Measurements from ENCODE around the gene PSMB2.
"Not testable (repeated sequence)": the region's sequence is repeated elsewhere in the genome, so short reads cannot be mapped to it uniquely, and the experiment has no call there.

Gene PSMB2

GRCh38 chr1:35590476-35591040 lies 50.8 kb downstream of the PSMB2 start:
- Histone ChIP-seq H3K27me3 (ENCODE audit: control insufficient read depth, insufficient read depth, low read length) (peaks cover 3% of the 10 kb centered on the region), H3K9ac (ENCODE audit: low read depth, low read length) (no peak overlapping the region), H3K36me3 (ENCODE audit: control insufficient read depth, insufficient read depth, low read length) (no peaks in the 10 kb centered on the region), H3K9me3 (ENCODE audit: control insufficient read depth, insufficient read depth, low read length) (no peaks in the 10 kb centered on the region), H3K4me1 (ENCODE audit: control insufficient read depth, insufficient read depth, low read length) (no peaks in the 10 kb centered on the region), H3K4me3 (ENCODE audit: low read depth, low read length) (no peak overlapping the region)

- peaks cover 3% of the 10 kb centered on the region for H3K27me3 ChIP-seq (ENCODE audit: control insufficient read depth, insufficient read depth, low read length)
- H3K36me3 ChIP-seq (ENCODE audit: control insufficient read depth, insufficient read depth, low read length) = no peaks in the 10 kb centered on the region
- no peak overlapping the region for H3K9ac ChIP-seq (ENCODE audit: low read depth, low read length)
- no peak overlapping the region for H3K4me3 ChIP-seq (ENCODE audit: low read depth, low read length)
- H3K9me3 ChIP-seq (ENCODE audit: control insufficient read depth, insufficient read depth, low read length) = no peaks in the 10 kb centered on the region
- H3K4me1 ChIP-seq (ENCODE audit: control insufficient read depth, insufficient read depth, low read length) = no peaks in the 10 kb centered on the region
Observed at GRCh38 chr1:35589516-35590427, 51.6 kb downstream of the PSMB2 start.

- Histone ChIP-seq H3K4me1 (ENCODE audit: control insufficient read depth, insufficient read depth, low read length) (no peaks in the 10 kb centered on the region), H3K9me3 (ENCODE audit: control insufficient read depth, insufficient read depth, low read length) (no peaks in the 10 kb centered on the region), H3K4me3 (ENCODE audit: low read depth, low read length) (no peak overlapping the region), H3K9ac (ENCODE audit: low read depth, low read length) (no peak overlapping the region), H3K36me3 (ENCODE audit: control insufficient read depth, insufficient read depth, low read length) (no peaks in the 10 kb centered on the region), H3K27me3 (ENCODE audit: control insufficient read depth, insufficient read depth, low read length) (peaks cover 3% of the 10 kb centered on the region)
Observed at GRCh38 chr1:35588197-35588910, 53.0 kb downstream of the PSMB2 start.

- Histone ChIP-seq H3K36me3 (ENCODE audit: control insufficient read depth, insufficient read depth, low read length) (no peaks in the 10 kb centered on the region), H3K9me3 (ENCODE audit: control insufficient read depth, insufficient read depth, low read length) (no peaks in the 10 kb centered on the region), H3K4me3 (ENCODE audit: low read depth, low read length) (no peak overlapping the region), H3K9ac (ENCODE audit: low read depth, low read length) (no peak overlapping the region), H3K4me1 (ENCODE audit: control insufficient read depth, insufficient read depth, low read length) (no peaks in the 10 kb centered on the region), H3K27me3 (ENCODE audit: control insufficient read depth, insufficient read depth, low read length) (peaks cover 3% of the 10 kb centered on the region)
Observed at GRCh38 chr1:35587736-35588135, 53.6 kb downstream of the PSMB2 start.

GRCh38 chr1:35586808-35587207 lies 54.5 kb downstream of the PSMB2 start:
- H3K9ac ChIP-seq (ENCODE audit: low read depth, low read length) = no peak overlapping the region
- no peaks in the 10 kb centered on the region for H3K36me3 ChIP-seq (ENCODE audit: control insufficient read depth, insufficient read depth, low read length)
- H3K4me1 ChIP-seq (ENCODE audit: control insufficient read depth, insufficient read depth, low read length) = no peaks in the 10 kb centered on the region
- H3K9me3 ChIP-seq (ENCODE audit: control insufficient read depth, insufficient read depth, low read length) = no peaks in the 10 kb centered on the region
- H3K27me3 ChIP-seq (ENCODE audit: control insufficient read depth, insufficient read depth, low read length) = peaks cover 3% of the 10 kb centered on the region
- H3K4me3 ChIP-seq (ENCODE audit: low read depth, low read length) = no peak overlapping the region

- not testable (repeated sequence) for H3K4me3 ChIP-seq (ENCODE audit: low read depth, low read length); H3K9ac ChIP-seq (ENCODE audit: low read depth, low read length); H3K9me3 ChIP-seq (ENCODE audit: control insufficient read depth, insufficient read depth, low read length); H3K27me3 ChIP-seq (ENCODE audit: control insufficient read depth, insufficient read depth, low read length); H3K36me3 ChIP-seq (ENCODE audit: control insufficient read depth, insufficient read depth, low read length); H3K4me1 ChIP-seq (ENCODE audit: control insufficient read depth, insufficient read depth, low read length)
Observed at GRCh38 chr1:35585805-35586204, 55.5 kb downstream of the PSMB2 start.

GRCh38 chr1:35585281-35585680 lies 56.0 kb downstream of the PSMB2 start:
- no peaks in the 10 kb centered on the region for H3K36me3 ChIP-seq (ENCODE audit: control insufficient read depth, insufficient read depth, low read length)
- H3K4me1 ChIP-seq (ENCODE audit: control insufficient read depth, insufficient read depth, low read length) = no peaks in the 10 kb centered on the region
- H3K4me3 ChIP-seq (ENCODE audit: low read depth, low read length) = no peak overlapping the region
- H3K27me3 ChIP-seq (ENCODE audit: control insufficient read depth, insufficient read depth, low read length) = peaks cover 9% of the 10 kb centered on the region
- H3K9ac ChIP-seq (ENCODE audit: low read depth, low read length) = no peak overlapping the region
- H3K9me3 ChIP-seq (ENCODE audit: control insufficient read depth, insufficient read depth, low read length) = no peaks in the 10 kb centered on the region

GRCh38 chr1:35581621-35582020 lies 59.7 kb downstream of the PSMB2 start:
- H3K4me1 ChIP-seq (ENCODE audit: control insufficient read depth, insufficient read depth, low read length); H3K4me3 ChIP-seq (ENCODE audit: low read depth, low read length); H3K9ac ChIP-seq (ENCODE audit: low read depth, low read length); H3K9me3 ChIP-seq (ENCODE audit: control insufficient read depth, insufficient read depth, low read length); H3K36me3 ChIP-seq (ENCODE audit: control insufficient read depth, insufficient read depth, low read length): not testable (repeated sequence)
- H3K27me3 ChIP-seq (ENCODE audit: control insufficient read depth, insufficient read depth, low read length) = peaks cover 31% of the 10 kb centered on the region

- Histone ChIP-seq H3K27me3 (ENCODE audit: control insufficient read depth, insufficient read depth, low read length) (peaks cover 38% of the 10 kb centered on the region), H3K4me3 (ENCODE audit: low read depth, low read length) (no peak overlapping the region), H3K36me3 (ENCODE audit: control insufficient read depth, insufficient read depth, low read length) (no peaks in the 10 kb centered on the region), H3K9me3 (ENCODE audit: control insufficient read depth, insufficient read depth, low read length) (no peaks in the 10 kb centered on the region), H3K9ac (ENCODE audit: low read depth, low read length) (no peak overlapping the region), H3K4me1 (ENCODE audit: control insufficient read depth, insufficient read depth, low read length) (peaks cover 3% of the 10 kb centered on the region)
Observed at GRCh38 chr1:35580949-35581388, 60.4 kb downstream of the PSMB2 start.

- Histone ChIP-seq H3K9ac (ENCODE audit: low read depth, low read length) (peak overlapping the region; percentile 24), H3K27me3 (ENCODE audit: control insufficient read depth, insufficient read depth, low read length) (peaks cover 74% of the 10 kb centered on the region)
Observed at GRCh38 chr1:35577071-35577998, 64.0 kb downstream of the PSMB2 start.

GRCh38 chr1:35576766-35577070 lies 64.6 kb downstream of the PSMB2 start:
- Histone ChIP-seq H3K4me3 (ENCODE audit: low read depth, low read length) (peak overlapping the region; percentile 76), H3K27me3 (ENCODE audit: control insufficient read depth, insufficient read depth, low read length) (peaks cover 80% of the 10 kb centered on the region)
- not testable (repeated sequence) for H3K4me1 ChIP-seq (ENCODE audit: control insufficient read depth, insufficient read depth, low read length); H3K9ac ChIP-seq (ENCODE audit: low read depth, low read length); H3K9me3 ChIP-seq (ENCODE audit: control insufficient read depth, insufficient read depth, low read length); H3K36me3 ChIP-seq (ENCODE audit: control insufficient read depth, insufficient read depth, low read length)

More at GRCh38 chr1:35577071-35577998, 64.0 kb downstream of the PSMB2 start:
- Histone ChIP-seq H3K9me3 (ENCODE audit: control insufficient read depth, insufficient read depth, low read length) (no peaks in the 10 kb centered on the region), H3K4me1 (ENCODE audit: control insufficient read depth, insufficient read depth, low read length) (peaks cover 3% of the 10 kb centered on the region), H3K4me3 (ENCODE audit: low read depth, low read length) (peak overlapping the region; percentile 76), H3K36me3 (ENCODE audit: control insufficient read depth, insufficient read depth, low read length) (no peaks in the 10 kb centered on the region)
